Testis (tissue), 2 donors: Measurements from ENCODE around the gene C6orf136.

Experiments used
- POLR2A ChIP-seq: fragments of 450-650 bp; IDR thresholded peaks from one replicate; pipeline ENCODE4 v1.6.1; 2017; ENCODE audit warnings: antibody characterized with exemption, mild to moderate bottlenecking, moderate library complexity
- TF ChIP-seq, protein P1 (sequence below), 3 experiments: fragments of 450-650 bp in 2 of 3; fragments of 200-600 bp in 1 of 3; sonication (generic) in 1 of 3; IDR thresholded peaks; one replicate each; pipeline ENCODE4 v1.5.1; 2016 to 2019; ENCODE audit warnings: antibody characterized with exemption in 3 of 3, mild to moderate bottlenecking in 2 of 3, moderate library complexity in 1 of 3

DNA sequence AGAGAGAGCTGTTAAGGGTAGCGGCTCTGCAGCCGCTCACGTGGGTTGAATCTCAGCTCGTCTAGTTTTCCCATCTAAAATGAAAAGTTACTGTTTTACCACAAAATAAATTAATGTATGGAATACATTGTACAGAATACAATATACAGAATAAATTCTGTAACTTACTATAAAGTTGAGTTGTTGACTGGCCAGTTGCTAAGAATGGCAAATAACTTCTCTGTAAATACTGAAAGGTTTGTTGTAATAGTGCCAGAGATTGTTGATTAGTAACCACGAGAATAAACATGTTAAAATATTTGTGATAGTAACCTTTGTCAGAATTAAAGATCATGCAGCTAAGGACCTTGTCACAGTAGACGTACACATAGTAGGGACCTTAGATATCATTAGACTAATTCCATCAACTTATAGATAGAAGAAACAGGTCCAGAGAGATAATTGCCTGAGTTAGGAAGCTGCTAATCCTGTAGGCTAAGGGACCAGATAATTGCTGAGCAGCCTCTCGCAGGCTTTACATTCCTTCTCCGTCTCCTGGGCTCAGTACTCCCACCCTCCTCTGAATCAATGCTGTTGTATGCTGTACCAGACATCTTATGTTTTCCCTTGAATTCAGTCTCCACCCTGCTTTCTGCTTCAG, 44.4 kb downstream of the C6orf136 start:
- TF ChIP-seq POLR2A = no peak
- TF ChIP-seq, protein P1, sequence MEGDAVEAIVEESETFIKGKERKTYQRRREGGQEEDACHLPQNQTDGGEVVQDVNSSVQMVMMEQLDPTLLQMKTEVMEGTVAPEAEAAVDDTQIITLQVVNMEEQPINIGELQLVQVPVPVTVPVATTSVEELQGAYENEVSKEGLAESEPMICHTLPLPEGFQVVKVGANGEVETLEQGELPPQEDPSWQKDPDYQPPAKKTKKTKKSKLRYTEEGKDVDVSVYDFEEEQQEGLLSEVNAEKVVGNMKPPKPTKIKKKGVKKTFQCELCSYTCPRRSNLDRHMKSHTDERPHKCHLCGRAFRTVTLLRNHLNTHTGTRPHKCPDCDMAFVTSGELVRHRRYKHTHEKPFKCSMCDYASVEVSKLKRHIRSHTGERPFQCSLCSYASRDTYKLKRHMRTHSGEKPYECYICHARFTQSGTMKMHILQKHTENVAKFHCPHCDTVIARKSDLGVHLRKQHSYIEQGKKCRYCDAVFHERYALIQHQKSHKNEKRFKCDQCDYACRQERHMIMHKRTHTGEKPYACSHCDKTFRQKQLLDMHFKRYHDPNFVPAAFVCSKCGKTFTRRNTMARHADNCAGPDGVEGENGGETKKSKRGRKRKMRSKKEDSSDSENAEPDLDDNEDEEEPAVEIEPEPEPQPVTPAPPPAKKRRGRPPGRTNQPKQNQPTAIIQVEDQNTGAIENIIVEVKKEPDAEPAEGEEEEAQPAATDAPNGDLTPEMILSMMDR (IDR thresholded peaks at IDR 0.05) = no peak
